Esophagus squamous epithelium (tissue), 4 donors: ENCODE data around the gene SLC8A2.
"Not testable (repeated sequence)": the region's sequence is repeated elsewhere in the genome, so short reads cannot be mapped to it uniquely, and the experiment has no call there.

Experiments
- POLR2A ChIP-seq, 4 donors: fragments of 450-650 bp; IDR thresholded peaks; one replicate each; pipeline ENCODE4 v1.6.1; 2017; ENCODE audit warnings: antibody characterized with exemption in 4 of 4, mild to moderate bottlenecking in 4 of 4, moderate library complexity in 3 of 4
- TF ChIP-seq, protein P1 (sequence below), 6 experiments: fragments of 450-650 bp in 4 of 6; fragments of 200-600 bp in 2 of 6; sonication (generic) in 2 of 6; IDR thresholded peaks; one replicate each; pipeline ENCODE4 v1.5.1; 2016 to 2019; ENCODE audit warnings: antibody characterized with exemption in 6 of 6, mild to moderate bottlenecking in 4 of 6, moderate library complexity in 4 of 6

GRCh38 chr19:47384533-47384932, 87.2 kb downstream of the SLC8A2 start:
- TF ChIP-seq, protein P1, sequence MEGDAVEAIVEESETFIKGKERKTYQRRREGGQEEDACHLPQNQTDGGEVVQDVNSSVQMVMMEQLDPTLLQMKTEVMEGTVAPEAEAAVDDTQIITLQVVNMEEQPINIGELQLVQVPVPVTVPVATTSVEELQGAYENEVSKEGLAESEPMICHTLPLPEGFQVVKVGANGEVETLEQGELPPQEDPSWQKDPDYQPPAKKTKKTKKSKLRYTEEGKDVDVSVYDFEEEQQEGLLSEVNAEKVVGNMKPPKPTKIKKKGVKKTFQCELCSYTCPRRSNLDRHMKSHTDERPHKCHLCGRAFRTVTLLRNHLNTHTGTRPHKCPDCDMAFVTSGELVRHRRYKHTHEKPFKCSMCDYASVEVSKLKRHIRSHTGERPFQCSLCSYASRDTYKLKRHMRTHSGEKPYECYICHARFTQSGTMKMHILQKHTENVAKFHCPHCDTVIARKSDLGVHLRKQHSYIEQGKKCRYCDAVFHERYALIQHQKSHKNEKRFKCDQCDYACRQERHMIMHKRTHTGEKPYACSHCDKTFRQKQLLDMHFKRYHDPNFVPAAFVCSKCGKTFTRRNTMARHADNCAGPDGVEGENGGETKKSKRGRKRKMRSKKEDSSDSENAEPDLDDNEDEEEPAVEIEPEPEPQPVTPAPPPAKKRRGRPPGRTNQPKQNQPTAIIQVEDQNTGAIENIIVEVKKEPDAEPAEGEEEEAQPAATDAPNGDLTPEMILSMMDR (IDR thresholded peaks at IDR 0.05): not testable (repeated sequence)
- TF ChIP-seq POLR2A (IDR thresholded peaks at IDR 0.05): not testable (repeated sequence)
